ACC112 (cell line): ENCODE measurements around the gene CDH23.
"Not testable (repeated sequence)": the region's sequence is repeated elsewhere in the genome, so short reads cannot be mapped to it uniquely, and the experiment has no call there.

ENCODE experiments used
- H2AFZ ChIP-seq: fragments of 200-600 bp; sonication (generic); one replicate; pipeline ENCODE4 v1.6.0; 2017; ENCODE audit warnings: antibody characterized with exemption, low read length; ENCODE audit not compliant: unreplicated experiment
- H3K27ac ChIP-seq: fragments of 200-600 bp; sonication (generic); 2 replicates; pipeline ENCODE4 v1.5.1; 2014; ENCODE audit warnings: low read depth, mild to moderate bottlenecking, antibody characterized with exemption, low read length, moderate library complexity
- H3K27me3 ChIP-seq: fragments of 200-600 bp; sonication (generic); 2 replicates; pipeline ENCODE4 v1.6.1; 2014; ENCODE audit warnings: mild to moderate bottlenecking, antibody characterized with exemption, low read length, moderate library complexity, mixed read lengths; ENCODE audit not compliant: insufficient read depth
- H3K36me3 ChIP-seq: fragments of 200-600 bp; sonication (generic); 2 replicates; pipeline ENCODE4 v1.6.1; 2016; ENCODE audit warnings: mild to moderate bottlenecking, antibody characterized with exemption, low read length, moderate library complexity, mixed read lengths; ENCODE audit not compliant: insufficient read depth
- H3K4me1 ChIP-seq: fragments of 200-600 bp; sonication (generic); one replicate; pipeline ENCODE4 v1.6.1; 2016; ENCODE audit warnings: low read length, mixed read lengths; ENCODE audit not compliant: insufficient read depth, unreplicated experiment, control insufficient read depth
- H3K4me3 ChIP-seq: fragments of 200-600 bp; sonication (generic); 2 replicates; pipeline ENCODE4 v1.5.1; 2014; ENCODE audit warnings: mild to moderate bottlenecking, low read depth, low read length
- H3K79me2 ChIP-seq: fragments of 200-600 bp; sonication (generic); one replicate; pipeline ENCODE4 v1.6.0; 2016; ENCODE audit warnings: low read length; ENCODE audit not compliant: control insufficient read depth, unreplicated experiment, insufficient read depth

Gene CDH23

DNA sequence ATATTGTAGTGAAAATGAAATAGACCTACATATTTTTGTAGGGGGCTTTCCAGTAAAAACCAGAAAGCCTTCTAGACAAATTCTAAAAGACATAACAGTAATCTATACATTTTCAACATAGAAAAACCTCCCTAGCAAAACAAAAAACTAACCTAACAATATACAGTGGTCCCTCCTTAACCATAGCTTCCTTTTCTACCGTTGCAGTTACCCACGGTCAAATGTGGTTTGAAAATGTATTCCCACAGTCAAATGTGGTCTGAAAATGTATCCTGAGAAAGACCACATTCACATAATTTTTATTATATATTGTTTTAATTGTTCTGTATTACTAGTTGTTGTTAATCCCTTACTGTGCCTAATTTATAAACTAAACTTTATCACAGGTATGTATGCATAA is 448.0 kb downstream of the CDH23 start:
- H3K27me3 ChIP-seq = no peaks in the 10 kb centered on the region
- H2AFZ ChIP-seq = no peak overlapping the region
- no peak overlapping the region for H3K27ac ChIP-seq
- H3K4me3 ChIP-seq = no peak overlapping the region
- H3K79me2 ChIP-seq = peaks cover 95% of the 10 kb centered on the region
- H3K4me1 ChIP-seq = peaks cover 32% of the 10 kb centered on the region
- H3K36me3 ChIP-seq = no peaks in the 10 kb centered on the region; the same call in 1 of the 2 replicates

DNA sequence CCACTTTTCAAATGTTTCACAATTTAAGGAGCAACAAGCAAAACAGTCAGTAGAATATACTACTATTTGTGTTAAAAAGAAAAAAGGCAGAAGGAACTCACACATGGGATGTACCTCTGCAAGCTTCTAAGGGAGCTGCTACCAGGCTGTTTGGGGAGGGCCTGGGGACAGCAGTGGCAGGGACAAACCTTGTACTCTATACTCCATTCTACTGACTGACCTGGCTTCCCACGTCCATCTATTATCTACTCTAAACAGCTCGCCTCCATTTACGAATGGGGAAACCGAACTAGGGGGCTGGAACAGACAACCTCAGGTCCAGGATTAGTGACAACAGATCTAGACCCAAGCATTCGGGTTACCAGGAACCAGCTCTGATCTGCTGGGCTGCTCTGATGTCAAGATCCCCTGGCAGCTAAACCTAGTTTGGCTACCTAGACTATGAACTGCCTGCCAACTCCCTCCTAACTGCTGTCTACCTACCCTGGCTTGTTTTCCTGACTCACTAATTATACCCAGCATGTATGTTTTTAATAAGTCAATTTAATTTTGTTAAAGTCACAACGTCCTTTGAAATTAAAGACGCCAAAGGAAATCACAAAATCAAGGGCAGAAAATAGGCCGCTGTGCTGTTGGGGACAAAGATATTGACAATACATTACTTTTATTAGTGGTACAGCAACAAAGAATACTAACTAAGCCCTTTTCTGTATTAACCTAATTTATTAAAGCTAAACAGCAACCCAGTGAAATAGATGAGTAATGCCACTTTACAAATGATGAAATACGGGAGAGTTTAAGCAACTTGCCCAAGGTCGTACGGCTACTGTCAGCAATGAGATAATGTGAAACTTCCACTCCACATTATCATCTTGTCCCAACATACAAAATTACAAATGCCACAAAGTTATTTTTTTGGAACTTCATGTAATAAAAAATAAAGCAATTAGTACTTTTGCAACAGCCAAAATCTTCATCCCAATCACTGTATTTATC is 449.0 kb downstream of the CDH23 start:
- H3K4me3 ChIP-seq = no peak overlapping the region
- H3K79me2 ChIP-seq = peaks cover 96% of the 10 kb centered on the region
- H3K4me1 ChIP-seq = peaks cover 23% of the 10 kb centered on the region
- no peak overlapping the region for H2AFZ ChIP-seq
- no peaks in the 10 kb centered on the region; the same call in 1 of the 2 replicates for H3K36me3 ChIP-seq
- H3K27ac ChIP-seq = no peak overlapping the region
- no peaks in the 10 kb centered on the region for H3K27me3 ChIP-seq

DNA sequence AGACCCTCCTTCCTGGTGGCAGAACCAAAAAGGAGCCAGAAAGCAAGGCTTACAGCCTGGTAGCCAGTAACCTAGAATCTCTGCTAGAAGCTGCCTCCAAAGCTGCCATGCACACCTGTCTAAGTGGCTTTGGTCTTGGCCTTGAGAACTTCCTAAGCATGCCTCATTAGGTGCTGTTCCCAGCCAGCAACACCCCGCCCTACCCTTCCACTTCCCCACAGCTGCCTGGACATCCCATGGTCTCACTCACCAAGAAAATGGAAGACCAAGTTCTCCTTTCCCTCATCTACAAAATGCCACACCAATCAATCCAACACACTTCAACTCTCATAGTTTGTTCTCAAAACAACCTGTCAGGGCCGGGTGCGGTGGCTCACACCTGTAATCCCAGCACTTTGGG is 450.1 kb downstream of the CDH23 start:
- Histone ChIP-seq H3K4me3 (no peak overlapping the region), H3K27me3 (no peaks in the 10 kb centered on the region), H2AFZ (no peak overlapping the region), H3K79me2 (peaks cover 90% of the 10 kb centered on the region), H3K36me3 (no peaks in the 10 kb centered on the region; the same call in 1 of the 2 replicates), H3K27ac (no peak overlapping the region), H3K4me1 (peaks cover 17% of the 10 kb centered on the region)

DNA sequence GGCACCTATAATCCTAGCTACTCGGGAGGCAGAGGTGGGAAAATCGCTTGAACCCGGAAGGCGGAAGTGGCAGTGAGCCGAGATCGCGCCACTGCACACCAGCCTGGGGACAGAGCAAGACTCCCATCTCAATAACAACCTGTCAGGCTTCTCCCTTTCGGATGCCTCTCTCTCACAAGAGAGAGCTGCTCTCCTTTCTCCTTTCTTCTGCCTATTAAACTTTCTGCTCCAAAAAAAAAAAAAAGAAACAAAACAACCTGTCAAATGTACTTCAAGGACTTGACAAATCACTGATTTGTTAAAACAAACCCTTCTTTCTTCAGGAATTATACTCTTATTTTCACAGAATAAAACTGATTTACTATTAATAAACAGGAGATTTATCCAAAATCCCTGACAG is 450.7 kb downstream of the CDH23 start:
- no peak overlapping the region for H3K4me3 ChIP-seq
- H3K79me2 ChIP-seq = peaks cover 84% of the 10 kb centered on the region
- H3K36me3 ChIP-seq = no peaks in the 10 kb centered on the region; the same call in 1 of the 2 replicates
- H3K27me3 ChIP-seq = no peaks in the 10 kb centered on the region
- peaks cover 17% of the 10 kb centered on the region for H3K4me1 ChIP-seq
- H3K27ac ChIP-seq = no peak overlapping the region
- no peak overlapping the region for H2AFZ ChIP-seq

DNA sequence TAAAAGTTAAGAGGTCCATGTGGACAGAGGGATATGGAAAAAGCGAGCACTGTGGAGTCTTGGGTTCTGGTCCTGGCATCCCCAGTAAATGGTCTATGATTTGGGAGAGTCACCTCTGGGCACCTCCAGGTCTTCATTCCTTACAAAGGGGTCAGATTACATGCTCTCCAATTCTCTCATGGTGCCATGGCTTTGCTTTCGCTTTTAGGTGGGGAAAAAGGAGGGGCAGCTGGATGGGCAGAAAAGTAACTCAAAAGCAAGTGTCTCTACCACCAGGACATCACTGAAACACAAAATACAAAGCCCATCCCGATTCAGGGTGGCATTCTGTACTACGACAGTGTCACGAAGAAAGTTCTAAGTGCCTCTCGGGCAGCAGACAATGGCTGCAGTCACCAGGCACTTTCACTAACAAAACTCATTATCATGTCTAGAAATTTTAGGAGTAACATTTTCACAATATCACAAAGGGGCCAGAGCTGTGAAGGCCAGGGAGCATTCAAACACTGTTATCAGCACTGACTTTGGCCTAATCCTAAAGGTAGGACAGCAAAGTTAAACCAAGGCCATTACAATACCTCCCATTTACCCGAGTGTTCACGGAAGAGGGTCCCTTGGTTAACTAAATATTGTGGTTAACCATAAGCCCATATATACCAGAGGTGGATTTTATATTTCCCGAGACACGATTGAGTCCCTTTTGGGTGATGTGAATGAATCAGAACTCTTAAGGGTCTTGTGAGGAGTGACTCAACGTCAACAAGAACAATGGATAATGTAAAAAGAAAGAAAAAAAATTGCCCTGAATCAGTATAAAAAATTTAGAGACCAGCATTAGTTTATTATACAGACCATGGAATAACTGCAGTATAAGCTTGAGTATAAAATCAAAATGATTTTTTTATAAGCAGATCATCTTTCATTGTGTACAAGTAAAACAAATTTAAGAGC is 451.9 kb downstream of the CDH23 start:
- no peaks in the 10 kb centered on the region for H3K27me3 ChIP-seq
- H3K79me2 ChIP-seq = peaks cover 73% of the 10 kb centered on the region
- no peaks in the 10 kb centered on the region; the same call in 1 of the 2 replicates for H3K36me3 ChIP-seq
- H2AFZ ChIP-seq = no peak overlapping the region
- H3K27ac ChIP-seq = no peak overlapping the region
- H3K4me3 ChIP-seq = peak overlapping the region; percentile 100
- peaks cover 17% of the 10 kb centered on the region for H3K4me1 ChIP-seq

GRCh38 chr10:71849461-71849908 is 452.8 kb downstream of the CDH23 start:
- H3K27ac ChIP-seq = no peak overlapping the region
- H3K79me2 ChIP-seq = peaks cover 64% of the 10 kb centered on the region
- H2AFZ ChIP-seq = no peak overlapping the region
- no peaks in the 10 kb centered on the region; the same call in 1 of the 2 replicates for H3K36me3 ChIP-seq
- no peaks in the 10 kb centered on the region for H3K27me3 ChIP-seq
- H3K4me1 ChIP-seq = peaks cover 17% of the 10 kb centered on the region
- peak overlapping the region; percentile 100 for H3K4me3 ChIP-seq

- peaks cover 58% of the 10 kb centered on the region for H3K79me2 ChIP-seq
- H3K4me1 ChIP-seq = peaks cover 17% of the 10 kb centered on the region
- H3K4me3 ChIP-seq = peak overlapping the region; percentile 100
- no peaks in the 10 kb centered on the region for H3K27me3 ChIP-seq
- H3K36me3 ChIP-seq = no peaks in the 10 kb centered on the region; the same call in 1 of the 2 replicates
- peak overlapping the region; percentile 20 for H2AFZ ChIP-seq
- H3K27ac ChIP-seq = peak overlapping the region; percentile 60; the same call in 1 of the 2 replicates
Measured at GRCh38 chr10:71850021-71850742, 453.5 kb downstream of the CDH23 start.

DNA sequence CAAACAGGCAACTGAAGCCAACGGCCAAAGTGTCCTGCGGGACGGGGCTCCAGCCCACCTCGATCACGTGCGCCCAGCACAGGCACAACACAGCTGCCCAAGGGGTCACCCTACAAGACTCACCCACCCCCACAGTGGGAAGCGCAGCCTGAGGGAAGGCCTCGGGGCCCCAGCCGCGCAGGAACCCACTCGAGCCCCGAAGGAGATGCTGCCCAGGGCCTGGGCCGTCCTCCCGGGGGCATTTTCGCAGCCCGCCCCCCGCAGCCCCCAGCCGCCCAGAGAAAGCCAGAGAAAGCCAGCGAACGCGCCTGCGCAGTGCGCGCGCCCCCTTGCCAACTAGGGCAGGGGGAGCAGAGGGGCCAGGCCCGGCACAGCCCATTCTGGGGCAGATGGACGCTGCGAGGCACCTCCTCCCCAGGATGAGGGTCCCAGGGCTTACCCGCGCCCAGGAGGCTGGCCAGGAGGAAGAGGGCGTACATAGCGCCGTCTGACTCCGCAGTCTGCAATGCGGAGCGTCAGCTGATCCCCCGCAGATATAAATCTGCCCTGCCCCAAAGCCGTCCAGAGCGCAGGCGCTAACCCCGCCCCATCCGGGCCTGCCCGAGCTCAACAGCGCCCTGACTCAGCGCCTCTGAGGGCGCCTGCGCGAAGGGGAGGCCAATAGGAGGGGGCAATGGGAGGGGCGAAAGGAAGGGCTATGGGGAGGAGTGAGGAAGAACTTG is 454.2 kb downstream of the CDH23 start, which contains the start of gene PSAP:
PSAP (minus strand) TSS at position 509 of the 722 bp plus-strand sequence; CDS start at position 479, 30 bp downstream.
- H3K79me2 ChIP-seq = peaks cover 51% of the 10 kb centered on the region
- H3K36me3 ChIP-seq = no peaks in the 10 kb centered on the region; the same call in 1 of the 2 replicates
- H3K27me3 ChIP-seq = no peaks in the 10 kb centered on the region
- peak within 1 kb of the TSS; percentile 20 for H2AFZ ChIP-seq
- peaks cover 17% of the 10 kb centered on the region for H3K4me1 ChIP-seq
- H3K27ac ChIP-seq = peak within 1 kb of the TSS; percentile 60; the same call in 1 of the 2 replicates
- peak within 1 kb of the TSS; percentile 100 for H3K4me3 ChIP-seq

GRCh38 chr10:71851465-71852095 is 454.9 kb downstream of the CDH23 start:
- peaks cover 17% of the 10 kb centered on the region for H3K4me1 ChIP-seq
- H3K36me3 ChIP-seq, H3K27me3 ChIP-seq, H3K27ac ChIP-seq, H2AFZ ChIP-seq: not testable (repeated sequence)
- peak overlapping the region; percentile 100 for H3K4me3 ChIP-seq
- H3K79me2 ChIP-seq = peaks cover 45% of the 10 kb centered on the region
